ENCODE results near the gene TRIM63. TPM values are rescaled to one million over a fixed set of nuclear protein-coding genes. Genes with fewer than 3 reads are reported as not detected.

Gene TRIM63
- total RNA-seq, 1 experiment from 2014 or later: not detected

- Histone ChIP-seq H3K27ac (ENCODE audit: low read length) (no peak overlapping the region), H3K27me3 (ENCODE audit: control insufficient read depth, insufficient read depth, low read length) (no peaks in the 10 kb centered on the region), H3K4me3 (ENCODE audit: low read depth in 2 of 2, low read length in 2 of 2) (no peak overlapping the region), H3K36me3 (ENCODE audit: control insufficient read depth, insufficient read depth, low read length) (no peaks in the 10 kb centered on the region), H3K4me1 (ENCODE audit: control insufficient read depth, insufficient read depth, low read length) (0 out of 2 replicates have a peak, but pooled peaks cover 3% of the 10 kb centered on the region), H3K9me3 (ENCODE audit: control insufficient read depth, insufficient read depth, low read depth, low read length) (no peaks in the 10 kb centered on the region)
- DNase-seq (ENCODE audit: low read depth, low spot score) (no peak), ATAC-seq (no peak)
- in situ Hi-C loops (cut with HindIII; ENCODE audit: low pct_unique_long_range_greater_than_20kb, low sequenced_read_pairs) (no loop called here), intact Hi-C loops (cut with micrococcal nuclease; ENCODE audit: unreplicated experiment) (no loop called here)
- ChIA-PET POLR2A (no interaction called here), CTCF (interaction anchor here (0.9 kb wide), 1 partner anchor 127 kb away, joined by 4 read pairs; no protein-coding TSS in a partner anchor)
- no TSS peak for BruUV-seq (replicated peaks)
- TF ChIP-seq SIN3A (IDR thresholded peaks at IDR 0.05; ENCODE audit: borderline replicate concordance, insufficient read depth, low read depth, low read length) (no peak), POLR2AphosphoS5 (IDR thresholded peaks at IDR 0.05; ENCODE audit: low read depth, low read length) (no peak), REST (IDR thresholded peaks at IDR 0.05; ENCODE audit: insufficient read depth in 1 of 2, low read depth in 2 of 2, low read length in 1 of 2) (no peak), TCF7L2 (IDR thresholded peaks at IDR 0.05; ENCODE audit: low read depth, low read length) (no peak)
- TF ChIP-seq, protein P1, sequence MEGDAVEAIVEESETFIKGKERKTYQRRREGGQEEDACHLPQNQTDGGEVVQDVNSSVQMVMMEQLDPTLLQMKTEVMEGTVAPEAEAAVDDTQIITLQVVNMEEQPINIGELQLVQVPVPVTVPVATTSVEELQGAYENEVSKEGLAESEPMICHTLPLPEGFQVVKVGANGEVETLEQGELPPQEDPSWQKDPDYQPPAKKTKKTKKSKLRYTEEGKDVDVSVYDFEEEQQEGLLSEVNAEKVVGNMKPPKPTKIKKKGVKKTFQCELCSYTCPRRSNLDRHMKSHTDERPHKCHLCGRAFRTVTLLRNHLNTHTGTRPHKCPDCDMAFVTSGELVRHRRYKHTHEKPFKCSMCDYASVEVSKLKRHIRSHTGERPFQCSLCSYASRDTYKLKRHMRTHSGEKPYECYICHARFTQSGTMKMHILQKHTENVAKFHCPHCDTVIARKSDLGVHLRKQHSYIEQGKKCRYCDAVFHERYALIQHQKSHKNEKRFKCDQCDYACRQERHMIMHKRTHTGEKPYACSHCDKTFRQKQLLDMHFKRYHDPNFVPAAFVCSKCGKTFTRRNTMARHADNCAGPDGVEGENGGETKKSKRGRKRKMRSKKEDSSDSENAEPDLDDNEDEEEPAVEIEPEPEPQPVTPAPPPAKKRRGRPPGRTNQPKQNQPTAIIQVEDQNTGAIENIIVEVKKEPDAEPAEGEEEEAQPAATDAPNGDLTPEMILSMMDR (IDR thresholded peaks at IDR 0.05): no peak
Measured at GRCh38 chr1:26017606-26018005, 49.8 kb downstream of the TRIM63 start.

DNA sequence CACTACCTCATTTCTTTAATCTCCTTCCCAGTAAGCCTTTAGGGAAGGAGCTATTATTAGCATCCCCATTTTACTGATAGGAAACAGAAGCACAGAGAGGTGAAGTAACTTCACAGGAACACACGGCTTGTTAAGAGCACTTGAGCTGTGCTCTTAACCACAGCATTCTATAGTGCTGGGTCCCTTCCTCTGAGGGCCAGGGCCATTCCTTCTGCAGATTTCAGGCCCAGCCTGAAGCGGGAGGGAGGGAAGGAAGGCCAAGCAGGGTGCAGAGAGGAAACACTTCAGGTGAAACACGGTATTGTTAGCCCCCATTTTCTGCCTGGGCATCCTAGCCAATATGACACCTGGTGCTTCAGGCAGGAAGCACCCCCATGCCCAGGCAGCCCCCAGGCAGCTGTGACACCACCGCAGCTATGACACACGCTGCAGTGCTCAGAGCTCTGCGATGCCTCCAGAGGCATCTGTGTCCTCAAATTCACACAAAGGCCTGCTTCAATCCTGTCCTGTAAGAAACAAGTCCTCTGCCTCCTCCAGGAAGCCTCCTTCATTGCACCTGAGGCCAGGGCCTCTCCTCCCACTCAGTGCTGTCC lies 50.4 kb downstream of the TRIM63 start:
- no peak for ATAC-seq
- no peaks in the 10 kb centered on the region for H3K9me3 ChIP-seq (ENCODE audit: control insufficient read depth, insufficient read depth, low read depth, low read length)
- ChIA-PET CTCF (interaction anchor here (0.6 kb wide), 1 partner anchor 10 kb away, joined by 10 read pairs; no protein-coding TSS in a partner anchor), POLR2A (no interaction called here)
- no TSS peak for BruUV-seq (replicated peaks)
- in situ Hi-C loops (cut with HindIII; ENCODE audit: low pct_unique_long_range_greater_than_20kb, low sequenced_read_pairs): no loop called here
- no peak overlapping the region for H3K27ac ChIP-seq (ENCODE audit: low read length)
- intact Hi-C loops (cut with micrococcal nuclease; ENCODE audit: unreplicated experiment): no loop called here
- H3K36me3 ChIP-seq (ENCODE audit: control insufficient read depth, insufficient read depth, low read length): no peaks in the 10 kb centered on the region
- TF ChIP-seq, protein P1 (IDR thresholded peaks at IDR 0.05): no peak
- TF ChIP-seq POLR2AphosphoS5 (IDR thresholded peaks at IDR 0.05; ENCODE audit: low read depth, low read length) (no peak), REST (IDR thresholded peaks at IDR 0.05; ENCODE audit: insufficient read depth in 1 of 2, low read depth in 2 of 2, low read length in 1 of 2) (no peak), TCF7L2 (IDR thresholded peaks at IDR 0.05; ENCODE audit: low read depth, low read length) (no peak), SIN3A (IDR thresholded peaks at IDR 0.05; ENCODE audit: borderline replicate concordance, insufficient read depth, low read depth, low read length) (no peak)
- no peak overlapping the region for H3K4me3 ChIP-seq (ENCODE audit: low read depth in 2 of 2, low read length in 2 of 2)
- H3K4me1 ChIP-seq (ENCODE audit: control insufficient read depth, insufficient read depth, low read length): 0 out of 2 replicates have a peak, but pooled peaks cover 3% of the 10 kb centered on the region
- no peaks in the 10 kb centered on the region for H3K27me3 ChIP-seq (ENCODE audit: control insufficient read depth, insufficient read depth, low read length)
- no peak for DNase-seq (ENCODE audit: low read depth, low spot score)

All from Panc1 (cell line).